Neuronal stem cell (in vitro differentiated cells): ENCODE measurements around the gene RPIA.

Experiments used
- DNase-seq: peaks from one replicate; pipeline ENCODE4 v3.0.0-alpha.2; 2013; ENCODE audit warnings: low spot score
- H2AFZ ChIP-seq: one replicate; pipeline ENCODE4 v1.6.1; 2013; ENCODE audit warnings: mild to moderate bottlenecking, low read length, inconsistent platforms
- H2AK5ac ChIP-seq: 2 replicates; pipeline ENCODE4 v1.6.1; 2013; ENCODE audit warnings: low read depth, mild to moderate bottlenecking, inconsistent platforms, low read length, moderate library complexity, mixed read lengths
- H2BK120ac ChIP-seq: 2 replicates; pipeline ENCODE4 v1.6.1; 2013; ENCODE audit warnings: low read depth, mild to moderate bottlenecking, inconsistent platforms, low read length, moderate library complexity, mixed read lengths
- H2BK12ac ChIP-seq: one replicate; pipeline ENCODE4 v1.6.1; 2013; ENCODE audit warnings: low read length, inconsistent platforms
- H2BK15ac ChIP-seq: 2 replicates; pipeline ENCODE4 v1.6.1; 2013; ENCODE audit warnings: mild to moderate bottlenecking, low read length, inconsistent platforms, mixed read lengths
- H2BK5ac ChIP-seq: one replicate; pipeline ENCODE4 v1.6.1; 2013; ENCODE audit warnings: inconsistent platforms, mild to moderate bottlenecking, low read length, moderate library complexity
- H3K14ac ChIP-seq: one replicate; pipeline ENCODE4 v1.6.1; 2013; ENCODE audit warnings: low read length, inconsistent platforms
- H3K18ac ChIP-seq: 2 replicates; pipeline ENCODE4 v1.6.1; 2013; ENCODE audit warnings: low read length, inconsistent platforms
- H3K23ac ChIP-seq: 2 replicates; pipeline ENCODE4 v1.6.1; 2013; ENCODE audit warnings: low read depth, mild to moderate bottlenecking, mixed read lengths, low read length, inconsistent platforms; ENCODE audit not compliant: poor library complexity
- H3K27ac ChIP-seq: replicated peaks from 3 replicates; pipeline ENCODE4 v1.5.1; 2013; ENCODE audit warnings: low read length, inconsistent platforms
- H3K27me3 ChIP-seq, 3 experiments: 2 replicates each; pipeline ENCODE4 v1.6.1; 2013; ENCODE audit warnings: low read length in 3 of 3, mild to moderate bottlenecking in 2 of 3, inconsistent platforms in 1 of 3, low read depth in 1 of 3, mixed read lengths in 1 of 3, moderate library complexity in 1 of 3; ENCODE audit not compliant: control insufficient read depth in 3 of 3, insufficient read depth in 3 of 3
- H3K36me3 ChIP-seq, 2 donors: replicated peaks in 1 of 2; 2 replicates each; pipeline ENCODE4 v1.6.1; 2013; ENCODE audit warnings: low read length in 2 of 2; ENCODE audit not compliant: control insufficient read depth in 2 of 2, insufficient read depth in 2 of 2
- H3K4ac ChIP-seq: 2 replicates; pipeline ENCODE4 v1.6.1; 2013; ENCODE audit warnings: inconsistent platforms, mild to moderate bottlenecking, low read length, moderate library complexity
- H3K4me1 ChIP-seq, 2 donors: 1 replicate in 1 of 2; 2 replicates in 1 of 2; pipeline ENCODE4 v1.6.1; 2013; ENCODE audit warnings: low read length in 2 of 2, low read depth in 1 of 2; ENCODE audit not compliant: control insufficient read depth in 2 of 2, insufficient read depth in 1 of 2
- H3K4me2 ChIP-seq: one replicate; pipeline ENCODE4 v1.6.1; 2013; ENCODE audit warnings: mild to moderate bottlenecking, low read length, inconsistent platforms; ENCODE audit not compliant: insufficient read depth, poor library complexity, severe bottlenecking
- H3K4me3 ChIP-seq, 2 donors: 2 replicates each; pipeline ENCODE4 v1.5.1; 2013; ENCODE audit warnings: low read length in 2 of 2, mild to moderate bottlenecking in 2 of 2, inconsistent platforms in 1 of 2, moderate library complexity in 1 of 2
- H3K79me1 ChIP-seq: one replicate; pipeline ENCODE4 v1.6.1; 2013; ENCODE audit warnings: low read depth, mild to moderate bottlenecking, inconsistent platforms, low read length, moderate library complexity
- H3K9ac ChIP-seq: one replicate; pipeline ENCODE4 v1.6.1; 2013; ENCODE audit warnings: mild to moderate bottlenecking, low read depth, low read length, inconsistent platforms; ENCODE audit not compliant: poor library complexity
- H3K9me3 ChIP-seq, 2 donors: replicated peaks in 1 of 2; 2 replicates each; pipeline versions ENCODE3 to v1.6.1; 2013; ENCODE audit warnings: low read length in 2 of 2, mild to moderate bottlenecking in 2 of 2, inconsistent platforms in 1 of 2, low read depth in 1 of 2, mixed read lengths in 1 of 2, moderate library complexity in 1 of 2; ENCODE audit not compliant: control insufficient read depth in 2 of 2, insufficient read depth in 1 of 2
- H4K8ac ChIP-seq: one replicate; pipeline ENCODE4 v1.6.1; 2013; ENCODE audit warnings: low read depth, mild to moderate bottlenecking, inconsistent platforms, low read length, moderate library complexity
- H4K91ac ChIP-seq: one replicate; pipeline ENCODE4 v1.6.1; 2013; ENCODE audit warnings: low read length, low read depth, mild to moderate bottlenecking, inconsistent platforms; ENCODE audit not compliant: poor library complexity
- WGBS, 2 donors: extraction: QIAGEN DNeasy Blood & Tissue Kit; methylation state at CpG; one replicate each; pipeline ENCODE4 v1.1.7; 2013; ENCODE audit warnings: missing lambda C conversion rate in 2 of 2, mixed read lengths in 1 of 2; ENCODE audit not compliant: insufficient read length in 2 of 2, insufficient replicate concordance in 1 of 2; ENCODE audit errors: extremely low coverage in 2 of 2; 5-methylcytosine and 5-hydroxymethylcytosine counted together

RPIA gene

GRCh38 chr2:88747990-88748389 is 56.5 kb downstream of the RPIA start:
- Histone ChIP-seq H3K14ac (no peak overlapping the region), H2BK5ac (no peak overlapping the region), H3K4me2 (no peak overlapping the region), H3K4ac (no peak overlapping the region), H3K18ac (no peak overlapping the region), H3K4me1 (peaks cover 0 to 4% of the 10 kb centered on the region in 2 donors), H2AFZ (no peak overlapping the region), H3K27me3 (no peaks in the 10 kb centered on the region), H2BK120ac (no peak overlapping the region), H3K79me1 (no peaks in the 10 kb centered on the region), H4K8ac (no peak overlapping the region), H3K9ac (no peak overlapping the region), H4K91ac (no peak overlapping the region), H3K27ac (no peak overlapping the region), H3K4me3 (no peak overlapping the region), H3K9me3 (peaks cover 0 to 15% of the 10 kb centered on the region in 2 donors), H3K36me3 (peaks cover 2 to 80% of the 10 kb centered on the region in 2 donors), H2BK15ac (no peak overlapping the region), H2AK5ac (no peak overlapping the region), H2BK12ac (no peak overlapping the region), H3K23ac (no peak overlapping the region)
- no peak for DNase-seq
- WGBS, 2 donors = no CpG with 5 or more reads among the region's 2 CpGs

GRCh38 chr2:88751768-88752167 is 60.3 kb downstream of the RPIA start:
- H2BK12ac ChIP-seq = no peak overlapping the region
- H2BK15ac ChIP-seq = no peak overlapping the region
- no peak overlapping the region for H3K4me3 ChIP-seq
- no peak overlapping the region for H3K4me2 ChIP-seq
- no peak overlapping the region for H3K27ac ChIP-seq
- H3K27me3 ChIP-seq = no peaks in the 10 kb centered on the region
- no peak overlapping the region for H4K8ac ChIP-seq
- WGBS, 2 donors = no CpG with 5 or more reads among the region's 3 CpGs
- H2BK5ac ChIP-seq = no peak overlapping the region
- H3K14ac ChIP-seq = no peak overlapping the region
- H3K18ac ChIP-seq = no peak overlapping the region
- H3K4me1 ChIP-seq = peaks cover 0 to 4% of the 10 kb centered on the region in 2 donors
- no peak overlapping the region for H3K9ac ChIP-seq
- H3K9me3 ChIP-seq = peaks cover 0 to 2% of the 10 kb centered on the region in 2 donors
- no peak overlapping the region for H3K4ac ChIP-seq
- H4K91ac ChIP-seq = no peak overlapping the region
- no peak overlapping the region for H2AFZ ChIP-seq
- H2AK5ac ChIP-seq = no peak overlapping the region
- H2BK120ac ChIP-seq = no peak overlapping the region
- H3K23ac ChIP-seq = no peak overlapping the region
- H3K36me3 ChIP-seq = peaks cover 0 to 66% of the 10 kb centered on the region in 2 donors
- no peak for DNase-seq
- H3K79me1 ChIP-seq = no peaks in the 10 kb centered on the region

- Histone ChIP-seq H3K36me3 (peaks cover 0 to 48% of the 10 kb centered on the region in 2 donors), H3K18ac (no peak overlapping the region), H3K9me3 (peaks cover 0 to 2% of the 10 kb centered on the region in 2 donors), H2AFZ (no peak overlapping the region), H3K4ac (no peak overlapping the region), H4K91ac (no peak overlapping the region), H2BK15ac (no peak overlapping the region), H3K9ac (no peak overlapping the region), H2BK5ac (no peak overlapping the region), H3K4me3 (no peak overlapping the region), H3K27ac (no peak overlapping the region), H3K14ac (no peak overlapping the region), H3K4me1 (peaks cover 0 to 4% of the 10 kb centered on the region in 2 donors), H4K8ac (no peak overlapping the region), H3K79me1 (no peaks in the 10 kb centered on the region), H2BK120ac (no peak overlapping the region), H2BK12ac (no peak overlapping the region), H3K4me2 (no peak overlapping the region), H2AK5ac (no peak overlapping the region), H3K23ac (no peak overlapping the region), H3K27me3 (no peaks in the 10 kb centered on the region)
- WGBS, 2 donors = no CpG with 5 or more reads among the region's 4 CpGs
- DNase-seq = no peak
Measured at GRCh38 chr2:88753833-88754584, 62.5 kb downstream of the RPIA start.

- Histone ChIP-seq H4K91ac (no peak overlapping the region), H3K9ac (no peak overlapping the region), H2BK5ac (no peak overlapping the region), H3K27me3 (no peaks in the 10 kb centered on the region), H3K23ac (no peak overlapping the region), H2AFZ (no peak overlapping the region), H3K4ac (no peak overlapping the region), H3K4me1 (peaks cover 0 to 2% of the 10 kb centered on the region in 2 donors), H3K36me3 (peaks cover 0 to 43% of the 10 kb centered on the region in 2 donors), H2BK120ac (no peak overlapping the region), H2AK5ac (no peak overlapping the region), H3K18ac (no peak overlapping the region), H2BK12ac (no peak overlapping the region), H3K4me3 (no peak overlapping the region), H2BK15ac (no peak overlapping the region), H4K8ac (no peak overlapping the region), H3K4me2 (no peak overlapping the region), H3K14ac (no peak overlapping the region), H3K79me1 (no peaks in the 10 kb centered on the region), H3K27ac (no peak overlapping the region), H3K9me3 (peaks cover 0 to 2% of the 10 kb centered on the region in 2 donors)
- no peak for DNase-seq
- no CpG with 5 or more reads among the region's 6 CpGs for WGBS, 2 donors
Measured at GRCh38 chr2:88754585-88755320, 63.3 kb downstream of the RPIA start.
